Fibroblast of lung (primary cell): Measurements from ENCODE around the gene TNRC6A. TPM values are rescaled to one million over a fixed set of nuclear protein-coding genes. Genes with fewer than 3 reads are reported as not detected.

Experiments used
- DNase-seq, 2 donors: peaks; one replicate each; pipeline versions ENCODE4 v3.0.0 to v3.0.0-alpha.2; 2010; ENCODE audit warnings: low read depth in 2 of 2
- H2AFZ ChIP-seq: 2 replicates; pipeline ENCODE4 v1.5.1; 2012; ENCODE audit warnings: low read length, control low read depth, inconsistent platforms
- H3K27ac ChIP-seq: 2 replicates; pipeline ENCODE4 v1.5.1; 2011; ENCODE audit warnings: low read length, control low read depth; ENCODE audit not compliant: insufficient read depth
- H3K27me3 ChIP-seq: 2 replicates; pipeline ENCODE4 v1.5.1; 2011; ENCODE audit warnings: mild to moderate bottlenecking, low read length; ENCODE audit not compliant: control insufficient read depth, insufficient read depth
- H3K36me3 ChIP-seq: 2 replicates; pipeline ENCODE4 v1.5.1; 2011; ENCODE audit warnings: low read length; ENCODE audit not compliant: control insufficient read depth, insufficient read depth
- H3K4me1 ChIP-seq: 2 replicates; pipeline ENCODE4 v1.5.1; 2011; ENCODE audit warnings: low read length; ENCODE audit not compliant: control insufficient read depth, insufficient read depth; ENCODE audit errors: extremely low read depth
- H3K4me2 ChIP-seq: 2 replicates; pipeline ENCODE4 v1.5.1; 2011; ENCODE audit warnings: low read length, control low read depth; ENCODE audit not compliant: insufficient read depth; ENCODE audit errors: extremely low read depth
- H3K4me3 ChIP-seq, 4 experiments: fragments of 200-600 bp in 1 of 4; sonication (generic) in 1 of 4; replicated peaks in 1 of 4; 2 replicates each; pipeline ENCODE4 v1.5.1; 2011 to 2016; ENCODE audit warnings: low read length in 4 of 4, low read depth in 3 of 4, mild to moderate bottlenecking in 3 of 4, control low read depth in 2 of 4, inconsistent platforms in 1 of 4, mixed read lengths in 1 of 4; ENCODE audit not compliant: insufficient read depth in 1 of 4; ENCODE audit errors: control extremely low read depth in 1 of 4
- H3K79me2 ChIP-seq: 2 replicates; pipeline ENCODE4 v1.5.1; 2012; ENCODE audit warnings: mild to moderate bottlenecking, low read length, inconsistent platforms; ENCODE audit not compliant: control insufficient read depth, insufficient read depth
- H3K9ac ChIP-seq: 2 replicates; pipeline ENCODE4 v1.5.1; 2011; ENCODE audit warnings: mild to moderate bottlenecking, low read length, control low read depth; ENCODE audit not compliant: insufficient read depth
- H3K9me3 ChIP-seq: 2 replicates; pipeline ENCODE4 v1.5.1; 2012; ENCODE audit warnings: low read depth, low read length; ENCODE audit not compliant: control insufficient read depth, insufficient read depth
- H4K20me1 ChIP-seq: 2 replicates; pipeline ENCODE4 v1.5.1; 2011; ENCODE audit warnings: low read length; ENCODE audit not compliant: control insufficient read depth, insufficient read depth; ENCODE audit errors: extremely low read depth
- CTCF ChIP-seq, 2 donors: IDR thresholded peaks in 1 of 2; conservative IDR thresholded peaks in 1 of 2; 1 replicate in 1 of 2; 2 replicates in 1 of 2; pipeline ENCODE4 v1.5.1; 2011 to 2012; ENCODE audit warnings: low read length in 2 of 2, control low read depth in 1 of 2, inconsistent platforms in 1 of 2, low read depth in 1 of 2, mild to moderate bottlenecking in 1 of 2
- EZH2 ChIP-seq: IDR thresholded peaks from 2 replicates; pipeline ENCODE4 v1.5.1; 2012; ENCODE audit warnings: low read length, control low read depth, mild to moderate bottlenecking; ENCODE audit errors: missing control alignments
- polyA plus RNA-seq, 2 donors: library from polyadenylated mRNA; depleted of rRNA in 1 of 2; stranded (reverse) in 1 of 2; unstranded in 1 of 2; fragments of >200 nt; gene quantifications; 2 replicates each; pipeline ENCODE4 v1.2.1, GENCODE V29; 2011 to 2012; ENCODE audit warnings: missing spikeins in 1 of 2
- total RNA-seq: library from RNA; depleted of rRNA; stranded (reverse); fragments of >200 nt; gene quantifications from 2 replicates; pipeline ENCODE4 v1.2.1, GENCODE V29; 2014

TNRC6A gene
- total and polyA plus RNA-seq, 2 donors (not counting 1 experiment from before 2014, with no cell fraction given) = 49.4 to 51.5 TPM

- H3K79me2 ChIP-seq = no peaks in the 10 kb centered on the region
- no peak for TF ChIP-seq EZH2
- TF ChIP-seq CTCF (conservative IDR thresholded peaks at IDR 0.05 in 1 of 2, IDR thresholded peaks at IDR 0.05 in 1 of 2; ENCODE audit: low read depth in 1 of 2, low read length in 2 of 2) = no peak
- H3K36me3 ChIP-seq = no peaks in the 10 kb centered on the region
- H3K9ac ChIP-seq = no peak overlapping the region
- H3K4me3 ChIP-seq = no peak overlapping the region
- no peaks in the 10 kb centered on the region for H3K9me3 ChIP-seq
- H4K20me1 ChIP-seq = no peaks in the 10 kb centered on the region
- H3K27ac ChIP-seq = no peak overlapping the region
- no peak for DNase-seq
- H3K27me3 ChIP-seq = no peaks in the 10 kb centered on the region
- no peak overlapping the region for H3K4me2 ChIP-seq
- no peaks in the 10 kb centered on the region for H3K4me1 ChIP-seq
- peak overlapping the region; percentile 1 for H2AFZ ChIP-seq
These were observed 34.5 kb upstream of the TNRC6A start for GRCh38 chr16:24694931-24695330.

GRCh38 chr16:24696699-24697098, 32.8 kb upstream of the TNRC6A start:
- H4K20me1 ChIP-seq = no peaks in the 10 kb centered on the region
- H3K9ac ChIP-seq = no peak overlapping the region
- no peaks in the 10 kb centered on the region for H3K36me3 ChIP-seq
- H3K27me3 ChIP-seq = no peaks in the 10 kb centered on the region
- DNase-seq = no peak
- peaks cover 7% of the 10 kb centered on the region for H3K4me1 ChIP-seq
- no peak for TF ChIP-seq EZH2
- no peak for TF ChIP-seq CTCF (conservative IDR thresholded peaks at IDR 0.05 in 1 of 2, IDR thresholded peaks at IDR 0.05 in 1 of 2; ENCODE audit: low read depth in 1 of 2, low read length in 2 of 2)
- no peaks in the 10 kb centered on the region for H3K79me2 ChIP-seq
- no peak overlapping the region for H3K4me2 ChIP-seq
- no peak overlapping the region for H3K27ac ChIP-seq
- H3K4me3 ChIP-seq = no peak overlapping the region
- no peak overlapping the region for H2AFZ ChIP-seq
- no peaks in the 10 kb centered on the region for H3K9me3 ChIP-seq

- H3K9ac ChIP-seq = no peak overlapping the region
- no peak overlapping the region for H3K4me3 ChIP-seq
- H3K36me3 ChIP-seq = no peaks in the 10 kb centered on the region
- no peak overlapping the region for H2AFZ ChIP-seq
- no peak overlapping the region for H3K4me2 ChIP-seq
- no peaks in the 10 kb centered on the region for H3K27me3 ChIP-seq
- H3K4me1 ChIP-seq = peaks cover 11% of the 10 kb centered on the region
- H3K9me3 ChIP-seq = no peaks in the 10 kb centered on the region
- no peak overlapping the region for H3K27ac ChIP-seq
- no peaks in the 10 kb centered on the region for H3K79me2 ChIP-seq
- no peak for DNase-seq
- H4K20me1 ChIP-seq = no peaks in the 10 kb centered on the region
- TF ChIP-seq CTCF (conservative IDR thresholded peaks at IDR 0.05 in 1 of 2, IDR thresholded peaks at IDR 0.05 in 1 of 2; ENCODE audit: low read depth in 1 of 2, low read length in 2 of 2) = no peak
- no peak for TF ChIP-seq EZH2
These were observed 31.1 kb upstream of the TNRC6A start for GRCh38 chr16:24698308-24698707.
